Upper lobe of left lung (tissue), 4 donors: ENCODE measurements around the gene FOLR3.

Experiments used
- POLR2AphosphoS5 ChIP-seq, 2 donors: sonication (generic); formaldehyde crosslinking; IDR thresholded peaks; one replicate each; pipeline ENCODE4 v1.5.1; 2017; ENCODE audit warnings: antibody characterized with exemption in 2 of 2
- TF ChIP-seq, protein P1 (sequence below), 6 experiments: fragments of 450-650 bp in 4 of 6; fragments of 200-600 bp in 2 of 6; sonication (generic) in 2 of 6; IDR thresholded peaks; one replicate each; pipeline ENCODE4 v1.5.1; 2016 to 2019; ENCODE audit warnings: antibody characterized with exemption in 6 of 6

GRCh38 chr11:72111300-72112142 is 24.0 kb upstream of the FOLR3 start:
- TF ChIP-seq, protein P1, sequence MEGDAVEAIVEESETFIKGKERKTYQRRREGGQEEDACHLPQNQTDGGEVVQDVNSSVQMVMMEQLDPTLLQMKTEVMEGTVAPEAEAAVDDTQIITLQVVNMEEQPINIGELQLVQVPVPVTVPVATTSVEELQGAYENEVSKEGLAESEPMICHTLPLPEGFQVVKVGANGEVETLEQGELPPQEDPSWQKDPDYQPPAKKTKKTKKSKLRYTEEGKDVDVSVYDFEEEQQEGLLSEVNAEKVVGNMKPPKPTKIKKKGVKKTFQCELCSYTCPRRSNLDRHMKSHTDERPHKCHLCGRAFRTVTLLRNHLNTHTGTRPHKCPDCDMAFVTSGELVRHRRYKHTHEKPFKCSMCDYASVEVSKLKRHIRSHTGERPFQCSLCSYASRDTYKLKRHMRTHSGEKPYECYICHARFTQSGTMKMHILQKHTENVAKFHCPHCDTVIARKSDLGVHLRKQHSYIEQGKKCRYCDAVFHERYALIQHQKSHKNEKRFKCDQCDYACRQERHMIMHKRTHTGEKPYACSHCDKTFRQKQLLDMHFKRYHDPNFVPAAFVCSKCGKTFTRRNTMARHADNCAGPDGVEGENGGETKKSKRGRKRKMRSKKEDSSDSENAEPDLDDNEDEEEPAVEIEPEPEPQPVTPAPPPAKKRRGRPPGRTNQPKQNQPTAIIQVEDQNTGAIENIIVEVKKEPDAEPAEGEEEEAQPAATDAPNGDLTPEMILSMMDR (IDR thresholded peaks at IDR 0.05), result no peak
- TF ChIP-seq POLR2AphosphoS5 (IDR thresholded peaks at IDR 0.05), result no peak
